Coronary artery (tissue), 2 donors: Measurements from ENCODE around the gene HAS3.

Experiments used
- DNase-seq: peaks from one replicate; pipeline ENCODE4 v3.0.0-alpha.2; 2017; ENCODE audit warnings: low spot score
- H3K27ac ChIP-seq, 2 donors: fragments of 200-600 bp; sonication (generic); one replicate each; pipeline ENCODE4 v1.5.1; 2016 to 2019
- H3K4me3 ChIP-seq: fragments of 200-600 bp; sonication (generic); 2 replicates; pipeline ENCODE4 v1.5.1; 2016; ENCODE audit warnings: mild to moderate bottlenecking, moderate library complexity
- CTCF ChIP-seq: fragments of 200-600 bp; sonication (generic); IDR thresholded peaks from one replicate; pipeline ENCODE4 v1.5.1; 2019; ENCODE audit warnings: antibody characterized with exemption

Gene HAS3

GRCh38 chr16:69150146-69150865, 44.9 kb downstream of the HAS3 start:
- Histone ChIP-seq H3K4me3 (no peak overlapping the region), H3K27ac (no peak overlapping the region)
- DNase-seq = no peak
- peak; percentile 35 for TF ChIP-seq CTCF

- no peak for DNase-seq
These were observed 51.7 kb downstream of the HAS3 start for GRCh38 chr16:69157196-69157595.

GRCh38 chr16:69160192-69160591, 54.7 kb downstream of the HAS3 start:
- Histone ChIP-seq H3K27ac (no peak overlapping the region), H3K4me3 (no peak overlapping the region)
- DNase-seq = no peak
- TF ChIP-seq CTCF = no peak

More at GRCh38 chr16:69157196-69157595, 51.7 kb downstream of the HAS3 start:
- Histone ChIP-seq H3K27ac (no peak overlapping the region), H3K4me3 (no peak overlapping the region)
- TF ChIP-seq CTCF = no peak

GRCh38 chr16:69165584-69165983, 60.1 kb downstream of the HAS3 start:
- Histone ChIP-seq H3K27ac (no peak overlapping the region), H3K4me3 (no peak overlapping the region)
- no peak for TF ChIP-seq CTCF
- DNase-seq = no peak

GRCh38 chr16:69166221-69166833, 60.9 kb downstream of the HAS3 start:
- H3K27ac ChIP-seq = no peak overlapping the region
- no peak overlapping the region for H3K4me3 ChIP-seq
- TF ChIP-seq CTCF = no peak
- no peak for DNase-seq

- TF ChIP-seq CTCF = no peak
- Histone ChIP-seq H3K4me3 (no peak overlapping the region), H3K27ac (no peak overlapping the region)
- DNase-seq = no peak
These were observed 61.8 kb downstream of the HAS3 start for GRCh38 chr16:69166946-69167930.
